Pons (tissue), 1 donor: ENCODE data around the gene RPAP3.

Experiments
- DNase-seq: peaks from one replicate; pipeline ENCODE4 v3.0.0-alpha.2; 2016; ENCODE audit warnings: low spot score

The RPAP3 gene

DNA sequence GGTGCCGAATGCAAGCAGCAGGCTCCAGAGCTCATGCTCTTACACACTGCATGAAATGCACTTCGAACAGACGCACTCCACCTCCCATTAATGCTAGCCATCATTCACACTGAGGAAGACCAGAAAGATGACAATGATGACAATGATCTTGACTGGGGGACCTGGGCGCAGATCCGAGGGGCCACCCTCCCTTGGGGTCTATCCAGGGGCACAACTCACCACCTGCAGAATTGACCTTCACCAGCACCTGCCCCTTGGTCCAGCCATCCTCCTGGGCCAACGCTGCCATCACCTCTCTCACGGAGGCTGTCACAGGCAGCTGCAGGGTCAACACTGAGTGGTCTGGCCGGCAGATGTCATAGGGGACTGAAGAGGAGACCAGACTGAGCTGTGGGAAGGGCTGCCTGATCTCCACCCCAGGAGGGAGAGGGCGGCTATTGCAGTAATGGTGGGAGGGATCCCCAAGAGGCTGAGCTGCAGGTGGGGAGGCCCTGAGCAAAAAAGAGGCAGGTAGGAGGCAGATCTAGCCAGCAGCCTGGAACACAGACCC lies 37.6 kb upstream of the RPAP3 start:
- DNase-seq = no peak

- no peak for DNase-seq
Measured at GRCh38 chr12:47742253-47742825, 36.5 kb upstream of the RPAP3 start.

DNA sequence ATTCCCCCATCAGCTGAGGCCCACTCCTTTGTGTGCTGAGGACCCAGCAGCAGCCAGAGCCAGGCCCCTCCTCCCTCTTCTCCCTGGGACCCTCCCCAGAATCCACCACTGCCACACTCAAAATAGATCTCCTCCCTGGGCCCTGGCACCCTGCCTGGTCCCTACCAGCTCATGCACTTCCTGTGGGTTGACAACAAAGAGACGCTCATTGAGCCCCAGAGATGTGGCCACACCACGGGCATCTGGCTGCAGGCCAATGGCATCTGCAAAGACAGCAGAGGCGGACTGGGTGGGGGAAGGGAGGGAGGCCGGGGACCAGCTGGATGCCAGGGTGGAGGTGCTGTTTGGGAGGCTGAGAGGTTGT lies 35.5 kb upstream of the RPAP3 start:
- peak; percentile 97 for DNase-seq

DNA sequence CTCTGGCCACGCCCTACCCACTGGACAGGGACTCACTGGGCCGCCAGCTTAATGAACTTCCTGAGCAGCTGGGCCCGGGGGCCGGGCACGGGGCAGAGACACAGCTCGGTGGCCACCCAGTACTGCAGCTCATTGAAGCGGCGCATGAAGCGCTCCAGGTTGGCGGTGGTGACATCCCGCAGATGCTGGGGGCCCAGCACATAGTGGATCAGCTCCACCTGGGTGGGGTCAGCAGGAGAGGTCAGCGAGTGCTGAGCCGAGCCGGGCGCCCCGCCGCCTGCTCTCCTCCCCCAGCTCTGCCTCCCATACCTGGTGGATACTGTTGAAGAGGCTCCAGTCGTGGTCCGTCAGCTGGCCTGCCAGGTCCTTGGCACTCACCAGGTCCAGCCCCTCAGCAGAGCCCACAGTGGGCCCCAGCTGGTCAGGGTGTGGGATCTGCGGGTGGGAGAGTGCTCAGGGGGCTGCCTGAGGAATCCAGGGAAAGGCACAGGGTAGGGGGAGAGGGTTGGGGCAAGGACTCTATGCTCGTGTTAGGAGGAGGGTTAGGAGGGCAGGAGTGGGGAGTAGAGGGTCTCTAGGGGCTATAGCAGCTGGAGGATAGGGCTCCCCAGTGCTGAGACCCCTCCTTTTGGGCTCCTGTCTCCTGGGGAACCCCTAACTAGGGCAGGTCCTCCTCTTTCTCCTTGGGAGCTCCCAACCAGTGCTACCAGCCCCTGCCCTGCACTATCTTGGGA lies 34.9 kb upstream of the RPAP3 start:
- no peak for DNase-seq

- no peak for DNase-seq
Measured at GRCh38 chr12:47739979-47740378, 34.1 kb upstream of the RPAP3 start.

- no peak for DNase-seq
Measured at GRCh38 chr12:47739297-47739696, 33.5 kb upstream of the RPAP3 start.

GRCh38 chr12:47737936-47738594 lies 32.2 kb upstream of the RPAP3 start:
- DNase-seq = no peak

- peak; percentile 87 for DNase-seq
Measured at GRCh38 chr12:47736877-47737676, 31.2 kb upstream of the RPAP3 start.

- DNase-seq = no peak
Measured at GRCh38 chr12:47736216-47736615, 30.4 kb upstream of the RPAP3 start.

GRCh38 chr12:47735649-47736048 lies 29.8 kb upstream of the RPAP3 start:
- no peak for DNase-seq

GRCh38 chr12:47734725-47735480 lies 29.1 kb upstream of the RPAP3 start:
- DNase-seq = peak; percentile 72

- DNase-seq = no peak
Measured at GRCh38 chr12:47733142-47733541, 27.3 kb upstream of the RPAP3 start.

DNA sequence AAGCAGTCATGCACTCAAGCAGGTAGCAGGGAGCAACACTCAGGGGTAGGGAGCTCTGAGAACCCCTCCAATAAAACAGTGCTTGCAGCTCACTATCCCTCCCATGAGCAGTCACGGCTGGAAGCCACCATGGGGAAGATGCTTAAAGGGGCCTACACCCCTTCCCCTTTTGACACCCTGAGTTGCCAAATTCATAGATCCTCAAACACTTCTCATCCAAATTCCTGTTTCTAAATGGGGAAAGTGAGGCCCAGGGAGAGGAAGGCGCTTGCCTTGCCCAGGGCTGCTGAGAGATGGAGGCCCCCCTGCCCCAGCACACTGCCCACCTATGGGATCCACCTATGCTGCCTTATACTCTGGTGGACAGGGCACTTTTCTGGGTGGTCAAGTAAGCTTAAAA lies 26.7 kb upstream of the RPAP3 start:
- DNase-seq = no peak

DNA sequence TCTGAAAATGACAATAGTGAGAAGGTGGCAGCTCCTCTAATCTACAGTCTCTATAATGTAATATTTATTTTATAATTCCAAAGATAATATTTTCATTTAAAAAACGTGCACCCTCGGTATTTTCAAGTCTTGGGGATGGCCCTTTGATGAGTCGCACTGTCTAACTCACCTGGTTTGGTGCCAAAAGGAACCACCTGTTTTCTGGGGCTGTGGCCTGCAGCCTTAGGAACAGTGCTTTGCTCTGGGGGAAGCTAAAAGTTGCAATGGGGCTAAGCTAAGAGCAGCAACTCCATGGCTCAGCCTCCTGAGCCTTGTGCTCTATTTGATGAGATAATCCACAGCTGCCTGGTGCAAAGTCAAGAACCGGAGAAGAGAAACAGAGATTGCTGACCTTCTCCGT lies 25.9 kb upstream of the RPAP3 start:
- DNase-seq = no peak

DNA sequence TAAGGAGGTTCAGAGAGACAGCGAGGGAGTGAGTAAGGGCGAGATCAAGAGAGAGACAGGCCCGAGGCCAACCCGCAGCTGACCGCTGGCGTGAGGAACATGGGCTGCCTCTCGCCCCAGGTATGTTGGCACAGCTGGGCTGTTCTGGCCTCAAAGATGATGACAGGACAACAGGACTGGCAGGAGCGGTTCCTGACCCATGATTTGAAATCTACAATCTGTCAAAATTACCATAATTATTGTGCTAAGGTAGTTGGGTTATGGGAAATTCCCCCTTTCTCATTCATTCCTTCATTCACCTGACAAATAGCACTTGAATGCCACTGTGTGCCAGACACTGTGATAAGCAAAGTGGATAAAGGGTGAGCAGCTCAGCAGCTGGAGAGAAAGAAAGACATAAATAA lies 24.5 kb upstream of the RPAP3 start:
- DNase-seq = no peak

DNA sequence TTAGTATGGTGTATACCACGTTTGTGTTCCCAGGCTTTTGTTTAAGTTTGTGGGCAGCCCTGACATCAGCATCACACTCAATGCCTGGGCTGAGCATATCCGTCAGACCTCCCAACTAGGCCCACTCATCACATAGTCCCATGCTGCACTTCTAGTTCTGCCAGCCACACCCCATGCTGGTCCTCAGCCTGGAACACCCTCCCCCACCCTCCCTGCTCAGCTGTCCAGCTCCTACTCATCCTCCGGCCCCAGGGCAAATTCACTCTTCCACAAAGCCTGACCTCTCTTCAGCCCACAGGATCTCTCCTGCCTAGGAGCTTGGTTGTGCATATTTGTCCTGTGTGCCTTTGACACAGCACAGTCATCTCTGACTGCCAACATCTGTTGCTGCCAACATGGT lies 23.4 kb upstream of the RPAP3 start:
- DNase-seq = no peak

- DNase-seq = no peak
Measured at GRCh38 chr12:47725893-47726292, 20.1 kb upstream of the RPAP3 start.

DNA sequence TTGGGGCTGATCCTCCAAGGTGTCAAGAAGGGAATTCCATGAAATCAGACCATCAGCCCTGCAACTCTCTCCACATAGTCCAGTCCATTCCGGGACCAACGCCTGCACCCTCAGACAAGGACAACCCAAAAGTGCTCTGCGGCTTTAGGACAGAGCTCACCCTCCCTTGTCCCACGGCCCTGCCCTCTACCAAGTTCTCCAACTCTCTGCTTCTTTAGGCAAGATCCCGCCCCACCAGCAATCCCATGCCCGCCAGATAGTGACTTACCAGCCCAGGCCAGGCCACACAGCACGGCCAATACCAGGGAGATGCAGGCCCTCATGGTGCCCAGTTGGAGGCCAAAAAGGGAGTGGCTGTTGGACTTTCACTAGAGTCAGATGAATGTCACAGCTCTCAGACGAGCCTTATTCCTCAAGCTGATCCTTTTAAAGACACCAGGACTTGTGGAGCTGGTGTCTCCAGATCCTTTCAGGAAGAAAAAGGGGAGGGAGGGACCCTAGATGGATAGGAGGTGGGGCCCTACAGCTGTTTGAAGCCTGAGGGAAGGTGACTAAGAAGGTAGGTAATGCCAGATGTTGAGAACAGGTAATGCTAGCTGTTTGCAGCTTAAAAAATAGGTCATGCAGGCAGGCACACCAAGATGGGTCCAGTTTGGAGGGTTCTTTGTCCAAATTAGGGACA lies 19.4 kb upstream of the RPAP3 start, which contains the start of gene ENDOU:
Gene ENDOU, minus strand, starts transcription at position 400 of the 682 bp plus-strand sequence. Its CDS starts 77 bp downstream, at position 323.
- no peak for DNase-seq

- peak; percentile 74 for DNase-seq
Measured at GRCh38 chr12:47722941-47723631, 17.3 kb upstream of the RPAP3 start.

DNA sequence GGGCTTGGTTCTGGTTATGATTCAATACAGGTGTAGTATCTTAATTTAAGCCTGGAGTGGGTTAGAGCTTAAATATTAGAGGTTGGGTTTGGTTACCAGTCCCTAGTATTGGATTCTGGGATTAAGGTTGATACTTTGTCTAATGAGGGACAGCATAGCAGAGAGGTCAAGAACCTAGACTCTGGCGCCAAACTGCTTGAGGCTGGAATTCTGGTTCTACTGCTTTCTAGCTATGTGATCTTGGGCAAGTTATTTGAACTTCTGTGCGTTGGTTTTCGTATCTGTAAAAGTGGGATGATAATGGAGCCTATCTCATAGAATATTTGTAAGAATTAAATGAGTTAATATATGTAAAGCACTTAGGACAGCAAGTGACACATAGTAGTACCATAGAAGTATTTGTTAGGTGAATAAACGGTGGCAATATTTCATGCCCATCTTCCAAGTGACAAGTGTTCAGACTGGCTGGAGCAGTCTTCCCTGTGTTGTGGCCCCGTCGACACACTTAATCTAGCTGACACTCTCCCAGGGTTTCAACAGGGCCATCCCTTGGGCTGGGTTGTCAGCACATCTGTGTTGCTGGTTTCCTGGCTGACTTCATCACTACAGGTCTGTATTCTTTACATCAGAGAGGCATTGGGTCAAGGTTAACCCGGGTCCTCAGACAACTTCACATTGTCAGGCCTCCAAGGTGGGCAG lies 16.5 kb upstream of the RPAP3 start:
- no peak for DNase-seq
